ENCODE measurements around the gene UBE2F.

DNA sequence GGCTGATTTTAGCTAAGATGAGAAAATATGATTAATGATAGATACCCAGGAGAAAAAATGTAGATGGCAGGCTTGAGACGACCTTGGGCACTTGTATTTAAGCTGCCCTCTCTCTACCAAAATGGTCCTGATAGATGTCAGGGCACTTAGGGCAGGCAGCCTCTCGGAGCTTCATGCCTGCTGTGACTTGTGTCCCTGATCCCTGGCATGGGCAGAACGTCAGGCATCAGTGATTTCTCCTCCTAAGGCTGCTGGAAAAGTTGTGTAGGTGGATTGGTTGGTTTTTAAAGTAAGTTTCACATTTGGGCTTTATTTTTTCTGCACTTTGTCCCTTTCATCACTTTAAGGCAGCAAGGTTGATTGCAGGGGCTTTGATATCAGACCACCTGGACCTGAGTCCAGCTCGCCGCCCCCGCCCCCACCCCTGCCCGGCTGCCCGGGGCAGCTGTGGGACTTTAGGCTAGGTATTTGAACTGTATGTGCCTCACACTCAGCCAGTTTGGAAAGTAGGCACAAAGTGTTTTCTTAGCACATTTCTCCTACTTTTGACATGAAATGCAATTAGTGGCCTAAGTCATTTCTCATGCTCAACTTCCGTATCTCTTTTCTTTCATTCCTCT lies 59.0 kb downstream of the UBE2F start:
- TF ChIP-seq, protein P1, sequence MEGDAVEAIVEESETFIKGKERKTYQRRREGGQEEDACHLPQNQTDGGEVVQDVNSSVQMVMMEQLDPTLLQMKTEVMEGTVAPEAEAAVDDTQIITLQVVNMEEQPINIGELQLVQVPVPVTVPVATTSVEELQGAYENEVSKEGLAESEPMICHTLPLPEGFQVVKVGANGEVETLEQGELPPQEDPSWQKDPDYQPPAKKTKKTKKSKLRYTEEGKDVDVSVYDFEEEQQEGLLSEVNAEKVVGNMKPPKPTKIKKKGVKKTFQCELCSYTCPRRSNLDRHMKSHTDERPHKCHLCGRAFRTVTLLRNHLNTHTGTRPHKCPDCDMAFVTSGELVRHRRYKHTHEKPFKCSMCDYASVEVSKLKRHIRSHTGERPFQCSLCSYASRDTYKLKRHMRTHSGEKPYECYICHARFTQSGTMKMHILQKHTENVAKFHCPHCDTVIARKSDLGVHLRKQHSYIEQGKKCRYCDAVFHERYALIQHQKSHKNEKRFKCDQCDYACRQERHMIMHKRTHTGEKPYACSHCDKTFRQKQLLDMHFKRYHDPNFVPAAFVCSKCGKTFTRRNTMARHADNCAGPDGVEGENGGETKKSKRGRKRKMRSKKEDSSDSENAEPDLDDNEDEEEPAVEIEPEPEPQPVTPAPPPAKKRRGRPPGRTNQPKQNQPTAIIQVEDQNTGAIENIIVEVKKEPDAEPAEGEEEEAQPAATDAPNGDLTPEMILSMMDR (IDR thresholded peaks at IDR 0.05), result no peak
- no peak for TF ChIP-seq POLR2A (IDR thresholded peaks at IDR 0.05)
